HepG2 (cell line): ENCODE data around the gene PHLDB1. TPM values are rescaled to one million over a fixed set of nuclear protein-coding genes. Genes with fewer than 3 reads are reported as not detected.

Experiments
- ATAC-seq: fragments of 200-7000 bp; cut with Tn5 transposase; 3 replicates; pipeline ENCODE4 v1.9.1; 2020; ENCODE audit warnings: mild to moderate bottlenecking, moderate library complexity
- BruUV-seq: library from RNA; stranded (reverse); fragments of 400-500 nt; replicated peaks from 2 replicates; lab custom pipeline; 2021; lab: Mats Ljungman, UMichigan
- CTCF ChIA-PET: fragments of 300-600 bp; formaldehyde crosslinking; extraction: SDS; loops from one replicate; lab custom pipeline; 2021; ENCODE audit warnings: low total read pairs, inconsistent platforms, low intra/inter-chr PET ratio; lab: Yijun Ruan, JAX
- POLR2A ChIA-PET: fragments of 350-600 bp; sonication (Branson Sonifier 250); formaldehyde crosslinking; loops from one replicate; lab custom pipeline; 2020; ENCODE audit warnings: antibody characterized with exemption, inconsistent platforms; lab: Yijun Ruan, JAX
- DNase-seq: peaks from one replicate; pipeline ENCODE4 v3.0.0-alpha.2; 2015; ENCODE audit warnings: low spot score
- FAIRE-seq: peaks from 3 replicates; lab custom pipeline; 2011; peaks lifted over from hg19 to GRCh38; lab: Jason Lieb, UNC
- H2AFZ ChIP-seq: one replicate; pipeline ENCODE4 v1.6.1; 2011; ENCODE audit warnings: low read length, inconsistent platforms
- H3K27ac ChIP-seq: fragments of 300-600 bp; 3 replicates; pipeline ENCODE4 v1.8.0; 2011; ENCODE audit warnings: mixed run types, mild to moderate bottlenecking, mixed read lengths, low read length, inconsistent platforms; ENCODE audit not compliant: insufficient read depth; ENCODE audit errors: extremely low read length
- H3K27me3 ChIP-seq, 2 experiments: fragments of 200-600 bp in 1 of 2; 2 replicates in 1 of 2; 3 replicates in 1 of 2; pipeline versions ENCODE4 v1.6.0 to v1.8.0; 2011; ENCODE audit warnings: low read length in 2 of 2, mild to moderate bottlenecking in 2 of 2, moderate library complexity in 2 of 2, inconsistent platforms in 1 of 2; ENCODE audit not compliant: insufficient read depth in 2 of 2, control insufficient read depth in 1 of 2
- H3K36me3 ChIP-seq, 2 experiments: fragments of 200-600 bp in 1 of 2; replicated peaks in 1 of 2; 2 replicates in 1 of 2; 3 replicates in 1 of 2; pipeline versions ENCODE4 v1.5.1 to v1.8.0; 2011; ENCODE audit warnings: low read length in 2 of 2, inconsistent platforms in 1 of 2; ENCODE audit not compliant: insufficient read depth in 2 of 2, control insufficient read depth in 1 of 2
- H3K4me1 ChIP-seq: 2 replicates; pipeline ENCODE4 v1.5.1; 2012; ENCODE audit warnings: low read length, inconsistent platforms; ENCODE audit not compliant: insufficient read depth
- H3K4me2 ChIP-seq: 2 replicates; pipeline ENCODE4 v1.6.0; 2011; ENCODE audit warnings: low read depth, low read length, inconsistent platforms
- H3K4me3 ChIP-seq, 3 experiments: fragments of 200-600 bp in 1 of 3; sonication (generic), shearing (Covaris generic) in 1 of 3; replicated peaks in 1 of 3; 2 replicates each; pipeline ENCODE4 v1.5.1; 2011 to 2016; ENCODE audit warnings: low read length in 3 of 3, inconsistent platforms in 2 of 3, low read depth in 2 of 3, mild to moderate bottlenecking in 2 of 3, control low read depth in 1 of 3, mixed read lengths in 1 of 3; ENCODE audit not compliant: insufficient read depth in 1 of 3
- H3K79me2 ChIP-seq: one replicate; pipeline ENCODE4 v1.6.1; 2011; ENCODE audit warnings: low read length, inconsistent platforms; ENCODE audit not compliant: insufficient read depth
- H3K9ac ChIP-seq: 2 replicates; pipeline ENCODE4 v1.6.0; 2011; ENCODE audit warnings: mild to moderate bottlenecking, low read depth, low read length, inconsistent platforms; ENCODE audit not compliant: insufficient read depth
- H3K9me3 ChIP-seq: 2 replicates; pipeline ENCODE4 v1.5.1; 2012; ENCODE audit warnings: mild to moderate bottlenecking, low read length
- H4K20me1 ChIP-seq: 2 replicates; pipeline ENCODE4 v1.6.0; 2011; ENCODE audit warnings: inconsistent platforms, mild to moderate bottlenecking, low read length, moderate library complexity; ENCODE audit not compliant: insufficient read depth
- AGO2 ChIP-seq: fragments of 200-400 bp; formaldehyde crosslinking; optimal IDR thresholded peaks from 2 replicates; pipeline ENCODE3; 2017; ENCODE audit warnings: mild to moderate bottlenecking, low read depth, low read length, moderate library complexity
- ZNF12 ChIP-seq: sonication (generic); formaldehyde crosslinking; IDR thresholded peaks from 2 replicates; pipeline ENCODE4 v1.5.0; 2020; ENCODE audit warnings: missing genetic modification reagents
- ZZZ3 ChIP-seq: sonication (generic); formaldehyde crosslinking; IDR thresholded peaks from 2 replicates; pipeline ENCODE4 v1.4.0; 2020; ENCODE audit warnings: missing genetic modification reagents, mild to moderate bottlenecking, borderline replicate concordance
- WGBS: methylation state at CpG from one replicate; pipeline ENCODE4 v1.1.6; 2017; ENCODE audit warnings: low lambda C conversion rate; 5-methylcytosine and 5-hydroxymethylcytosine counted together
- in situ Hi-C: cut with HindIII; loops from 2 replicates; pipeline ENCODE4 v1.10.0; 2017; ENCODE audit warnings: low pct_unique_long_range_greater_than_20kb; ENCODE audit not compliant: extremely low pct_ligation_motif_present
- intact Hi-C: fragments of 100-400 bp; cut with micrococcal nuclease; formaldehyde crosslinking; loops from one replicate; pipeline ENCODE4 v1.10.0; 2022; ENCODE audit not compliant: unreplicated experiment
- polyA plus RNA-seq, 8 experiments: library from polyadenylated mRNA; depleted of rRNA in 3 of 8; stranded (reverse) in 7 of 8; unstranded in 1 of 8; fragments of >200 nt; fragmentation: Illumina TruSeq in 4 of 8; extraction: Trizol in 4 of 8; gene quantifications; 2 replicates each; pipeline versions ENCODE4 v1.2.1 to v1.2.3, GENCODE V29; 2011 to 2016; ENCODE audit warnings: low read depth in 4 of 8, missing spikeins in 1 of 8, mixed read lengths in 1 of 8; ENCODE audit not compliant: insufficient read depth in 1 of 8
- total RNA-seq, 5 experiments: library from RNA; depleted of rRNA; stranded (reverse); fragments of >200 nt; fragmentation: Illumina TruSeq; extraction: Trizol; gene quantifications; 2 replicates each; pipeline ENCODE4 v1.2.3, GENCODE V29; 2016; ENCODE audit warnings: low read depth in 1 of 5
- TF ChIP-seq, protein P1 (sequence below): sonication (generic); formaldehyde crosslinking; IDR thresholded peaks from 2 replicates; pipeline ENCODE4 v1.4.0; 2020; ENCODE audit warnings: missing genetic modification reagents, mild to moderate bottlenecking, borderline replicate concordance

Gene PHLDB1
- total and polyA plus RNA-seq, 2 of the 13 experiments (the other 11 are each of a cell fraction or from before 2014, with no cell fraction given), result 13.8 to 14.2 TPM

DNA sequence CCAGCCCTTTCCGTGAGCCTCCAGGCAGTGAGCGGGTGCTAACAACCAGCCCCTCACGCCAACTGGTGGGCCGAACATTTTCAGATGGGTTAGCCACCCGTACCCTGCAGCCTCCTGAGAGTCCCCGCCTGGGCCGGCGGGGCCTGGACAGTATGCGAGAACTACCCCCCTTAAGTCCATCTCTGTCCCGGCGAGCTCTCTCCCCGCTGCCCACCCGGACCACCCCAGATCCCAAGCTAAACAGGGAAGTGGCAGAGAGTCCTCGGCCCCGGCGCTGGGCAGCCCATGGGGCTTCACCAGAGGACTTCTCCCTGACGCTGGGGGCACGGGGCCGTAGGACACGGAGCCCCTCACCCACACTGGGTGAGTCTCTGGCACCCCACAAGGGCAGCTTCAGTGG lies 20.6 kb downstream of the PHLDB1 start:
- no peak for FAIRE-seq
- H3K4me1 ChIP-seq, result peaks cover 7% of the 10 kb centered on the region
- no peaks in the 10 kb centered on the region for H4K20me1 ChIP-seq
- ChIA-PET POLR2A (no interaction called here), CTCF (no interaction called here)
- ATAC-seq, result no peak
- DNase-seq, result no peak
- H2AFZ ChIP-seq, result no peak overlapping the region
- no peak overlapping the region for H3K4me2 ChIP-seq
- TF ChIP-seq ZNF12 (CRISPR knock-in tag), result no peak
- peak; percentile 73 for TF ChIP-seq AGO2
- H3K9me3 ChIP-seq, result no peaks in the 10 kb centered on the region
- no peak overlapping the region for H3K4me3 ChIP-seq
- no peaks in the 10 kb centered on the region for H3K27me3 ChIP-seq
- in situ Hi-C loops (no loop called here), intact Hi-C loops (no loop called here)
- H3K79me2 ChIP-seq, result no peaks in the 10 kb centered on the region
- H3K36me3 ChIP-seq, result peaks cover 14 to 22% of the 10 kb centered on the region in 2 experiments; a peak in 4 of 5 replicates
- no peak overlapping the region for H3K9ac ChIP-seq
- no TSS peak for BruUV-seq
- H3K27ac ChIP-seq, result no peak overlapping the region
- WGBS, result 100% methylated on average over 10 of the region's 20 CpGs

DNA sequence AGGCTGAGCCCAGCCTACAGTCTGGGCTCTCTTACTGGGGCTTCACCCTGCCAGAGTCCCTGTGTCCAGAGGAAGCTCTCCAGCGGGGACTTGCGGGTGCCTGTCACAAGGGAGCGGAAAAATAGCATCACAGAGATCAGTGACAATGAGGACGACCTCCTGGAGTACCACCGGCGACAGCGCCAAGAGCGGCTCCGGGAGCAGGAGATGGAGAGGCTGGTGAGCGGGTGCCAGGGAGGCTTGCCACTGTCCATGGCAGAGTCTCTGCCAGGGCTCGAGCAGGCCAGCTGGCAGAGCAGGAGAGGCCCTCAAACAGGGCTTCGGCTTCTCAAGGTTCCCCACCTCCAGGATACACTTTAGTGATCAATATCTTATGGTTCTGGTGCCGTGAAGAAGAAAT lies 21.0 kb downstream of the PHLDB1 start:
- no peak overlapping the region for H3K4me3 ChIP-seq
- H3K4me1 ChIP-seq, result peaks cover 3% of the 10 kb centered on the region
- H3K27ac ChIP-seq, result no peak overlapping the region
- no peak overlapping the region for H2AFZ ChIP-seq
- BruUV-seq, result no TSS peak
- H3K79me2 ChIP-seq, result no peaks in the 10 kb centered on the region
- H3K27me3 ChIP-seq, result no peaks in the 10 kb centered on the region
- DNase-seq (no peak), ATAC-seq (no peak), FAIRE-seq (no peak)
- ChIA-PET CTCF (no interaction called here), POLR2A (interaction anchor here (1.3 kb wide), 1 partner anchor 8 kb away, joined by 5 read pairs; no protein-coding TSS in a partner anchor)
- TF ChIP-seq, protein P1, sequence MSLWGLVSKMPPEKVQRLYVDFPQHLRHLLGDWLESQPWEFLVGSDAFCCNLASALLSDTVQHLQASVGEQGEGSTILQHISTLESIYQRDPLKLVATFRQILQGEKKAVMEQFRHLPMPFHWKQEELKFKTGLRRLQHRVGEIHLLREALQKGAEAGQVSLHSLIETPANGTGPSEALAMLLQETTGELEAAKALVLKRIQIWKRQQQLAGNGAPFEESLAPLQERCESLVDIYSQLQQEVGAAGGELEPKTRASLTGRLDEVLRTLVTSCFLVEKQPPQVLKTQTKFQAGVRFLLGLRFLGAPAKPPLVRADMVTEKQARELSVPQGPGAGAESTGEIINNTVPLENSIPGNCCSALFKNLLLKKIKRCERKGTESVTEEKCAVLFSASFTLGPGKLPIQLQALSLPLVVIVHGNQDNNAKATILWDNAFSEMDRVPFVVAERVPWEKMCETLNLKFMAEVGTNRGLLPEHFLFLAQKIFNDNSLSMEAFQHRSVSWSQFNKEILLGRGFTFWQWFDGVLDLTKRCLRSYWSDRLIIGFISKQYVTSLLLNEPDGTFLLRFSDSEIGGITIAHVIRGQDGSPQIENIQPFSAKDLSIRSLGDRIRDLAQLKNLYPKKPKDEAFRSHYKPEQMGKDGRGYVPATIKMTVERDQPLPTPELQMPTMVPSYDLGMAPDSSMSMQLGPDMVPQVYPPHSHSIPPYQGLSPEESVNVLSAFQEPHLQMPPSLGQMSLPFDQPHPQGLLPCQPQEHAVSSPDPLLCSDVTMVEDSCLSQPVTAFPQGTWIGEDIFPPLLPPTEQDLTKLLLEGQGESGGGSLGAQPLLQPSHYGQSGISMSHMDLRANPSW, result no peak
- no peak for TF ChIP-seq ZZZ3 (CRISPR knock-in tag)
- WGBS, result 90% methylated on average over 12 of the region's 13 CpGs
- no peaks in the 10 kb centered on the region for H4K20me1 ChIP-seq
- peaks cover 14 to 22% of the 10 kb centered on the region in 2 experiments; a peak in 4 of 5 replicates for H3K36me3 ChIP-seq
- in situ Hi-C loops, result no loop called here
- no peaks in the 10 kb centered on the region for H3K9me3 ChIP-seq
- intact Hi-C loops, result no loop called here
- H3K4me2 ChIP-seq, result no peak overlapping the region
- H3K9ac ChIP-seq, result no peak overlapping the region
